Heart right ventricle (tissue), 16 donors: ENCODE measurements around the gene FMN2. TPM values are rescaled to one million over a fixed set of nuclear protein-coding genes. Genes with fewer than 3 reads are reported as not detected.
"Not testable (repeated sequence)": the region's sequence is repeated elsewhere in the genome, so short reads cannot be mapped to it uniquely, and the experiment has no call there.

Experiments
- ATAC-seq, 8 donors: fragments of 200-7000 bp; cut with Tn5 transposase; one replicate each; pipeline ENCODE4 v1.9.1; 2020; ENCODE audit warnings: mild to moderate bottlenecking in 8 of 8, moderate library complexity in 8 of 8, moderate number of reproducible peaks in 1 of 8
- DNase-seq, 2 donors: peaks; one replicate each; pipeline ENCODE4 v3.0.0-alpha.2; 2020
- H3K27ac ChIP-seq, 10 donors: fragments of 200-600 bp; sonication (generic) in 2 of 10; one replicate each; pipeline versions ENCODE4 v1.5.0 to v1.8.0; 2020 to 2022; ENCODE audit warnings: mild to moderate bottlenecking in 3 of 10
- H3K27me3 ChIP-seq, 7 donors: fragments of 200-600 bp; one replicate each; pipeline ENCODE4 v1.8.0; 2021 to 2022; ENCODE audit warnings: mild to moderate bottlenecking in 2 of 7
- H3K36me3 ChIP-seq, 9 donors: fragments of 200-600 bp; sonication (generic) in 1 of 9; one replicate each; pipeline versions ENCODE4 v1.5.0 to v1.8.0; 2020 to 2022; ENCODE audit warnings: mild to moderate bottlenecking in 2 of 9
- H3K4me1 ChIP-seq, 9 donors: fragments of 200-600 bp; sonication (generic) in 1 of 9; one replicate each; pipeline versions ENCODE4 v1.5.0 to v1.8.0; 2020 to 2022; ENCODE audit warnings: mild to moderate bottlenecking in 4 of 9
- H3K4me3 ChIP-seq, 10 donors: fragments of 200-600 bp; sonication (generic) in 2 of 10; one replicate each; pipeline versions ENCODE4 v1.5.0 to v1.8.0; 2020 to 2022; ENCODE audit warnings: mild to moderate bottlenecking in 7 of 10, moderate library complexity in 2 of 10
- H3K9me3 ChIP-seq, 11 donors: fragments of 200-600 bp in 10 of 11; sonication (generic) in 2 of 11; one replicate each; pipeline versions ENCODE4 v1.5.0 to v1.8.0; 2013 to 2022; ENCODE audit warnings: mild to moderate bottlenecking in 2 of 11, control low read depth in 1 of 11, moderate library complexity in 1 of 11
- WGBS, 2 donors: extraction: QIAGEN DNeasy Blood & Tissue Kit; methylation state at CpG; one replicate each; pipeline ENCODE4 v1.1.7; 2013; ENCODE audit warnings: inconsistent platforms in 1 of 2; 5-methylcytosine and 5-hydroxymethylcytosine counted together
- intact Hi-C, 10 donors: fragments of 100-400 bp; cut with DNase I; formaldehyde crosslinking; loops; one replicate each; pipeline versions ENCODE4 v1.11.1 to v1.14.2; 2022
- polyA plus RNA-seq, 2 donors: library from polyadenylated mRNA; stranded (reverse); fragments of 200-250 nt; gene quantifications; one replicate each; pipeline ENCODE4 v1.2.3, GENCODE V29; 2013
- total RNA-seq, 10 donors: library from RNA; stranded (reverse); fragmentation: NEBNext Ultra II Directional in 3 of 10; extraction: Animal tissue kit (Norgen Biotek cat#: 25700) in 3 of 10; gene quantifications; one replicate each; pipeline versions ENCODE4 v1.2.1 to v1.2.4, GENCODE V29; 2021 to 2023
- TF ChIP-seq, protein P1 (sequence below), 9 donors: fragments of 200-600 bp; sonication (generic) in 2 of 9; IDR thresholded peaks; one replicate each; pipeline versions ENCODE4 v1.5.0 to v1.8.0; 2021 to 2022; ENCODE audit warnings: antibody characterized with exemption in 9 of 9, mild to moderate bottlenecking in 5 of 9, moderate library complexity in 1 of 9
- donor health status: Arrhythmogenic right ventricular cardiomyopathy.
- donor health status: ischemic (EF 13 %, LVEDD 7.1; RV severe dilation, severe dysfunction).
- donor health status: healthy with polysubstance abuse.
- donor health status: DM: no; HTN: yes; CAD: no.
- donor health status: DM: no; HTN: no; CAD: no.
- donor health status: ischemic (EF 25% LVEDD 6.9; RV normal size, moderate dysfunction).
- donor health status: ischemic (EF 25% LVEDD 5.7; RV mildly dilated, moderate dysfunction).
- donor health status: healthy.
- donor health status: DM: yes; HTN: yes; CAD: no.
- donor health status: Ischemic cardiomyopathy.
- donor health status: ischemic (EF 35%, LVEDD 5.7; RV mildly dilated, moderate dysfunction).
- donor health status: nonischemic (EF 11% LVEDD 7.7; RV severe dilation, severe dysfunction).
- donor health status: DM: yes; HTN: yes; CAD: no.
- donor health status: PGD.
- donor health status: ischemic (EF 29% LVEDD 5.4; RV normal size, mild dysfunction).
- donor health status: nonischemic (EF 23%, LVEDD 6.1; RV moderate dilation, normal function).

FMN2 gene
- total and polyA plus RNA-seq, 12 donors = 0.03 to 0.70 (median 0.12) TPM; not detected in 9

DNA sequence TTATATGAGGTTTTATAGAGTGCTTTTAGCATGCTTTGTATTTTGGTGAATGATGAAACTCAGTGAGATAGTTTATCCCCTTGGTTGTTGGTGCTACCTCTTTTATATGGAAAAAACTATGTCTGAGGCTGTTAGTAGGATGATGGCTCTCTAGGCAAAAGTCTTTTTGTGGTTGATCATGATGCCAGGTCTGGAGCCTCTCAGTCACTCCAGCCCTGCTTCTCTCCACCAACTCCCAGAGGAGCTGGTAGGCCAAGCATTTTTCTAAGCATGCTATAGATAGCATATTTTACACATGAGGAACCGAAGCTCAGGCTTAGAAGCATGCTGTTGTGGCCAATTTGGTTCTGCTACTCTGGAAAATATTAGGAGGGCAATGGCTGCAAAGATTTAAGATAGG lies 82.2 kb downstream of the FMN2 start:
- ATAC-seq (no peak), DNase-seq (no peak)
- Histone ChIP-seq H3K36me3 (no peaks in the 10 kb centered on the region), H3K4me1 (no peaks in the 10 kb centered on the region), H3K27ac (no peak overlapping the region), H3K9me3 (no peaks in the 10 kb centered on the region), H3K4me3 (no peak overlapping the region), H3K27me3 (peaks cover 0 to 6% (median 0%) of the 10 kb centered on the region in 7 donors)
- WGBS, 2 donors = 53 to 54% methylated on average over 1 of the region's 1 CpG
- TF ChIP-seq, protein P1, sequence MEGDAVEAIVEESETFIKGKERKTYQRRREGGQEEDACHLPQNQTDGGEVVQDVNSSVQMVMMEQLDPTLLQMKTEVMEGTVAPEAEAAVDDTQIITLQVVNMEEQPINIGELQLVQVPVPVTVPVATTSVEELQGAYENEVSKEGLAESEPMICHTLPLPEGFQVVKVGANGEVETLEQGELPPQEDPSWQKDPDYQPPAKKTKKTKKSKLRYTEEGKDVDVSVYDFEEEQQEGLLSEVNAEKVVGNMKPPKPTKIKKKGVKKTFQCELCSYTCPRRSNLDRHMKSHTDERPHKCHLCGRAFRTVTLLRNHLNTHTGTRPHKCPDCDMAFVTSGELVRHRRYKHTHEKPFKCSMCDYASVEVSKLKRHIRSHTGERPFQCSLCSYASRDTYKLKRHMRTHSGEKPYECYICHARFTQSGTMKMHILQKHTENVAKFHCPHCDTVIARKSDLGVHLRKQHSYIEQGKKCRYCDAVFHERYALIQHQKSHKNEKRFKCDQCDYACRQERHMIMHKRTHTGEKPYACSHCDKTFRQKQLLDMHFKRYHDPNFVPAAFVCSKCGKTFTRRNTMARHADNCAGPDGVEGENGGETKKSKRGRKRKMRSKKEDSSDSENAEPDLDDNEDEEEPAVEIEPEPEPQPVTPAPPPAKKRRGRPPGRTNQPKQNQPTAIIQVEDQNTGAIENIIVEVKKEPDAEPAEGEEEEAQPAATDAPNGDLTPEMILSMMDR (IDR thresholded peaks at IDR 0.05) = no peak
- intact Hi-C loops = no loop called here

DNA sequence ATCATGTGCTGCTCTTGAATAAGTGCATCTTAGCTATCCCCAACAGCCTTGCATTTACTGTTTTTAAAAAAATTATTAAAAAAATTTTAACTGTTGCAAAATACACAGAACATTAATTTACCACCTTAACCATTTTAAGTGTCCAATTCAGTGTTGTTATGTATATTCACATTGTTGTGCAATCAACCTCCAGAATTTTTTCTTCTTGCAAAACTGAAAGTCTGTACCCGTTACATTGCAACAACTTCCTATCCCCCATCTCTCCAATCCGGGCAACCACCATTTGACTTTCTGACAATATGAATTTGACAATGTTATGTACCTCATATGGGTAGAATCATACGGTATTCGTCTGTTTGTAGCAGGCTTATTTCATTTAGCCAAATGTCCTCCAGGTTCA lies 83.1 kb downstream of the FMN2 start:
- 71 to 88% methylated on average over 4 of the region's 4 CpGs for WGBS, 2 donors
- no peak overlapping the region for H3K4me3 ChIP-seq
- DNase-seq (no peak), ATAC-seq (no peak)
- no peaks in the 10 kb centered on the region for H3K9me3 ChIP-seq
- H3K27ac ChIP-seq = no peak overlapping the region
- H3K4me1 ChIP-seq = no peaks in the 10 kb centered on the region
- H3K27me3 ChIP-seq = peaks cover 0 to 6% (median 0%) of the 10 kb centered on the region in 7 donors
- no peaks in the 10 kb centered on the region for H3K36me3 ChIP-seq
- intact Hi-C loops = no loop called here
- TF ChIP-seq, protein P1 (IDR thresholded peaks at IDR 0.05) = no peak

DNA sequence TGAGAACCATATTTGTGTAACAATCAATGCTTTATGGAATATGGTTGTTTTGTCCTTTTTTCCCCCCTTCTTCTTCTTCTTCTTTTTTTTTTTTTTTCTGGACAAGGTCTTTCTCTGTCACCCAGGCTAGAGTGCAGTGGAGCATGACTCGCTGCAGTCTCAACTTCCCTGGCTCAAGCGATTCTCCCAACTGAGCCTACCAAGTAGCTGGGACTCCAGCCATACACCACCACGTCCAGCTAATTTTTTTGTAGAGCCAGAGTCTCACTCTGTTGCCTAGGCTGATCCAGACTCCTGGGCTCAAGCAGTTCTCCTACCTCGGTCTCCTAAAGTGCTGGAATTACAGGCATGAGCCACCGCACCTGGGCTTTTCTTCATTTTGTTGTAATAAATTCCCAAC lies 86.7 kb downstream of the FMN2 start:
- WGBS, 2 donors = 86 to 89% methylated on average over 5 of the region's 5 CpGs

DNA sequence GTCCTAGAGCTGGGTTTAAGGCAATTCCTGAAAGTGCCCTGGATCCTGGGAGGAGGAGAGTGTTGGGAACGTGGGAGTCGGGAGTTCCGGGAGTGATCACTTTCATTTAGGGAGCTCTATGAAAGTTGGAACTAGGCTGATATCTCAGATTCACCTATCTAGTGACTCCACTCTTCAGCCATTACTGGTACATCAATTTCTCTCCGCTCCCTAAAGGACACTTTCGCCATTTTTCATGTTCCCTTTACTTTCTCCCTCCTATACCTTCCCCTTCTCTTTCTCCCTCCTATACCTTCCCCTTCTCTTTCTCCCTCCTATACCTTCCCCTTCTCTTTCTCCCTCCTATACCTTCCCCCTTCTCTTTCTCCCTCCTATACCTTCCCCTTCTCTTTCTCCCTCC lies 93.0 kb downstream of the FMN2 start:
- H3K4me3 ChIP-seq, DNase-seq, H3K4me1 ChIP-seq, H3K36me3 ChIP-seq, H3K9me3 ChIP-seq, ATAC-seq, H3K27ac ChIP-seq: not testable (repeated sequence)
- intact Hi-C loops = loop anchor here in 2 of 10 donors (5.0 kb wide), 1 partner anchor 157 kb away; no protein-coding TSS in a partner anchor
- peaks cover 0 to 23% (median 7%) of the 10 kb centered on the region in 7 donors for H3K27me3 ChIP-seq
- WGBS, 2 donors = 70 to 81% methylated on average over 5 of the region's 5 CpGs

More for the DNA sequence above, 86.7 kb downstream of the FMN2 start:
- ATAC-seq (no peak), DNase-seq (no peak)
- Histone ChIP-seq H3K36me3 (no peaks in the 10 kb centered on the region), H3K4me3 (no peak overlapping the region), H3K27ac (no peak overlapping the region), H3K27me3 (no peaks in the 10 kb centered on the region), H3K9me3 (no peaks in the 10 kb centered on the region), H3K4me1 (no peaks in the 10 kb centered on the region)
- TF ChIP-seq, protein P1 (IDR thresholded peaks at IDR 0.05) = no peak
- intact Hi-C loops = no loop called here

DNA sequence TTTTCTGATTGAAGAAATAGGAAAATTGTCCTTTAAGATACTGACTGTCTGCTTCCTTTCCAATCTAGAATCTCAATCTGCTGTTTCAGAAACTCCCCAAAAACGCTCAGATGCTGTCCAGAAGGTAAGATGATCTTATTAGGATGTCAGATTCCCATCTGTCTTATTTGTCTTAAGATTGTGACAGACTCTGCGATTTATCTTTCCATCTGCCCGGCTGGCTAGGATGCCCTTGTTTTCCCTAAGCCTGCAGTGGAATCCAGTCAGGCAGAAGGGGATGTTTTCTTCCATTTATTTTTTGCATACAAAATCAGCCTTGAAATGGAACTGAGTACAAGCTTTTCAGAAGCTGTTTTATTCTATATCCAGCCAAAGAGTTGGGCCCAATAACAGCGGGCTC lies 96.5 kb downstream of the FMN2 start:
- no peaks in the 10 kb centered on the region for H3K4me1 ChIP-seq
- ATAC-seq = no peak
- intact Hi-C loops = loop anchor here in 2 of 10 donors (5.0 kb wide), 1 partner anchor 161 kb away; no protein-coding TSS in a partner anchor

More for the DNA sequence above, 96.5 kb downstream of the FMN2 start:
- Histone ChIP-seq H3K4me3 (no peak overlapping the region), H3K9me3 (no peaks in the 10 kb centered on the region), H3K27ac (no peak overlapping the region), H3K27me3 (peaks cover 0 to 37% (median 11%) of the 10 kb centered on the region in 7 donors), H3K36me3 (no peaks in the 10 kb centered on the region)
- TF ChIP-seq, protein P1 (IDR thresholded peaks at IDR 0.05) = no peak
- no peak for DNase-seq
- WGBS, 2 donors = 65 to 67% methylated on average over 4 of the region's 4 CpGs
